Tracheal epithelial cell (primary cell): Measurements from ENCODE around the gene DNAJC17. TPM values are rescaled to one million over a fixed set of nuclear protein-coding genes. Genes with fewer than 3 reads are reported as not detected.

ENCODE experiments used
- total RNA-seq: library from RNA; depleted of rRNA; stranded (reverse); fragments of >200 nt; gene quantifications from 2 replicates; pipeline ENCODE4 v1.2.1, GENCODE V29; 2014

DNAJC17 gene, protein sequence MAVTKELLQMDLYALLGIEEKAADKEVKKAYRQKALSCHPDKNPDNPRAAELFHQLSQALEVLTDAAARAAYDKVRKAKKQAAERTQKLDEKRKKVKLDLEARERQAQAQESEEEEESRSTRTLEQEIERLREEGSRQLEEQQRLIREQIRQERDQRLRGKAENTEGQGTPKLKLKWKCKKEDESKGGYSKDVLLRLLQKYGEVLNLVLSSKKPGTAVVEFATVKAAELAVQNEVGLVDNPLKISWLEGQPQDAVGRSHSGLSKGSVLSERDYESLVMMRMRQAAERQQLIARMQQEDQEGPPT
- 22.8 and 28.4 TPM in 2 replicates for total RNA-seq

GRCh38 chr15:40807028-40807887, at the start of gene DNAJC17, which contains the start of gene ZFYVE19:
Gene DNAJC17, minus strand, starts transcription at chr15:40807473. Its CDS starts 27 bp downstream, at chr15:40807446.
Gene ZFYVE19, plus strand, starts transcription at chr15:40807089. Its CDS starts 501 bp downstream, at chr15:40807590.

GRCh38 chr15:40843885-40844695, 36.8 kb upstream of the DNAJC17 start, which contains the start of gene SPINT1:
Gene SPINT1, plus strand, starts transcription at chr15:40844048. Its CDS starts 507 bp downstream, at chr15:40844555.

GRCh38 chr15:40828447-40829036, 21.3 kb upstream of the DNAJC17 start, which contains the start of gene PPP1R14D:
Gene PPP1R14D, minus strand, starts transcription at chr15:40828708. Its CDS starts 67 bp downstream, at chr15:40828641.

GRCh38 chr15:40769274-40770146, 37.8 kb downstream of the DNAJC17 start, which contains the start of gene C15orf62:
Gene C15orf62, plus strand, starts transcription at chr15:40769980. Its CDS starts 516 bp downstream, at chr15:40770496.

GRCh38 chr15:40763801-40764628, 43.3 kb downstream of the DNAJC17 start, which contains the start of gene GCHFR:
Gene GCHFR, plus strand, starts transcription at chr15:40764068. Its CDS starts 113 bp downstream, at chr15:40764181.

GRCh38 chr15:40754883-40755811, 52.1 kb downstream of the DNAJC17 start, which contains the start of gene RMDN3:
Gene RMDN3, minus strand, starts transcription at chr15:40755254. Its CDS starts 471 bp downstream, at chr15:40754783.

Other genes starting within 250 kb of the DNAJC17 start
- gene CCDC32, start 242.4 kb downstream of the DNAJC17 start, total RNA-seq = 14.3 and 15.7 TPM in 2 replicates
- gene RPUSD2, start 238.2 kb downstream of the DNAJC17 start, total RNA-seq = 16.8 and 19.8 TPM in 2 replicates
- 1.1 and 2.2 TPM in 2 replicates for gene KNL1, start 213.2 kb downstream of the DNAJC17 start, total RNA-seq
- 0.21 and 2.4 TPM in 2 replicates for gene RAD51, start 112.3 kb downstream of the DNAJC17 start, total RNA-seq
- gene RMDN3, start 52.2 kb downstream of the DNAJC17 start, total RNA-seq = 14.5 and 14.7 TPM in 2 replicates
- 8.4 and 30.9 TPM in 2 replicates for gene GCHFR, start 43.4 kb downstream of the DNAJC17 start, total RNA-seq
- 0.85 and 1.2 TPM in 2 replicates for gene C15orf62, start 37.5 kb downstream of the DNAJC17 start, total RNA-seq
- gene ZFYVE19, start 384 bp downstream of the DNAJC17 start, total RNA-seq = 29.4 and 29.9 TPM in 2 replicates
- gene PPP1R14D, start 21.2 kb upstream of the DNAJC17 start, total RNA-seq = not detected in 2 replicates
- 258 and 274 TPM in 2 replicates for gene SPINT1, start 36.6 kb upstream of the DNAJC17 start, total RNA-seq
- 11.7 and 17.8 TPM in 2 replicates for gene RHOV, start 66.8 kb upstream of the DNAJC17 start, total RNA-seq
- gene VPS18, start 87.0 kb upstream of the DNAJC17 start, total RNA-seq = 24.7 and 48.0 TPM in 2 replicates
- gene DLL4, start 121.9 kb upstream of the DNAJC17 start, total RNA-seq = under 0.01 TPM in 1 of 2 replicates, not detected in the other
- 11.3 and 38.6 TPM in 2 replicates for gene CHAC1, start 146.0 kb upstream of the DNAJC17 start, total RNA-seq